Central memory CD4-positive, alpha-beta T cell (primary cell): ENCODE data around the gene SLC34A3.

ENCODE experiments used
- DNase-seq: peaks from one replicate; pipeline ENCODE4 v3.0.0; 2022

SLC34A3 gene

GRCh38 chr9:137218754-137219271 is 11.9 kb upstream of the SLC34A3 start:
- no peak for DNase-seq

DNA sequence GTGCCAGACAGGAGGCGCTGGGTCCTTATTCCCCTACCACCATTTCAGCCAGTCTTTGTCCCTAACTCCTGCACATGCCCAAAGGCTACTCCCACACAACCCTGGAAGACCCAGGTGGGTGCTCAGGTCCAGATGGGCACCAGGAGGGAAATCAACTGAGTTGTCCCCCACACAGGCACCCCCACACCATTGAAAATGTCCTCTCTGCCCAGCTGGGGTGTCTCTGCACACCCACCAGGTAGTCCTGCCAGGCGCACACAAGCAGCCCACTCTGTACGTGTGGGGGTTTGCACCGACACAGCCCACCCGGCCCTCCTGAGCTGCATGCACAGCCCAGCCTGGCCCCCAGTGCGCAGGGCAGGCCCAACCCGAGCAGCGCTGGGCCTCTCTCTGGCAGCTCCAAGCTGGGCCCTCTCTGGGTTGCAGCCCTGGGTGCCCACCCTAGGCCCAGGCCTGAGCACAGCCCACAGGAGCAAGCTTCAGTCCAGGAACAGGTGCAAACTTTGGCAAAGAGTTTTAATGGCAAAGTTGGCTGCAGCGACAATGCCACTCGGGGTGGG is 10.9 kb upstream of the SLC34A3 start:
- no peak for DNase-seq

- DNase-seq = no peak
Observed at GRCh38 chr9:137220317-137221094, 10.2 kb upstream of the SLC34A3 start.

- no peak for DNase-seq
Observed at GRCh38 chr9:137221095-137221505, 9.6 kb upstream of the SLC34A3 start.

DNA sequence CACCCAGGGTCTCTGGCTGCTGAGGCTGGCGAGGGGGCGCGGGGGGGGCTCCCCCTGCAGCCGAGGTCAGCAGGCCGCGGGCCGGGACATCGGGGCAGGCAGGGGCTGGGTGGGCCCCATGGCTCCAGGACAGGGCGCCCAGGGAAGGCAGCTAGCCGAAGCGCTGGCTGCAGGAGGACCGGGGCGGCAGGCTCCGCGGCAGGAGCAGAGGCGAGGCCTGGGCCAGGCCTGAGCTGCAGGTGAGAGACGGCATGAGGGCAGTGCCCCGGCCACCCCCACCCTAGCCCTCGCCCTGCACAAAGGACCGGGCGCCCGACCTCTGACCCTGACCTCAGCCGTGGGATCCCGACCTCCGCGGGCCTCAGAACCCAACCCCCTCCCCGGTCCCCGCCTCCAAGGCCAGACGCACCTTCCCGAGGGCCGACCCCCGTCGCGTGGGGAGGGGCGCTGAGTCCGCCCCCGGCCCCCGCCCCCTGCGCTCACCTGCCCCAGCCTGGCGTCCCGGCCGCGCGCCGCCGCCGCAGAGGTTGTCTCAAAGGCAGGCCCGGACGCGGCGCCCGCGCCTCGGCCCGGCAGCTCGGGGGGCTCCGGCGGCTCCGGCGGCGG is 9.1 kb upstream of the SLC34A3 start:
- no peak for DNase-seq

- DNase-seq = no peak
Observed at GRCh38 chr9:137222190-137223077, 8.3 kb upstream of the SLC34A3 start, which contains the start of gene RNF208. TSS of gene RNF208 (minus strand) at chr9:137222240. CDS start at chr9:137221212, 1,028 bp downstream.

DNA sequence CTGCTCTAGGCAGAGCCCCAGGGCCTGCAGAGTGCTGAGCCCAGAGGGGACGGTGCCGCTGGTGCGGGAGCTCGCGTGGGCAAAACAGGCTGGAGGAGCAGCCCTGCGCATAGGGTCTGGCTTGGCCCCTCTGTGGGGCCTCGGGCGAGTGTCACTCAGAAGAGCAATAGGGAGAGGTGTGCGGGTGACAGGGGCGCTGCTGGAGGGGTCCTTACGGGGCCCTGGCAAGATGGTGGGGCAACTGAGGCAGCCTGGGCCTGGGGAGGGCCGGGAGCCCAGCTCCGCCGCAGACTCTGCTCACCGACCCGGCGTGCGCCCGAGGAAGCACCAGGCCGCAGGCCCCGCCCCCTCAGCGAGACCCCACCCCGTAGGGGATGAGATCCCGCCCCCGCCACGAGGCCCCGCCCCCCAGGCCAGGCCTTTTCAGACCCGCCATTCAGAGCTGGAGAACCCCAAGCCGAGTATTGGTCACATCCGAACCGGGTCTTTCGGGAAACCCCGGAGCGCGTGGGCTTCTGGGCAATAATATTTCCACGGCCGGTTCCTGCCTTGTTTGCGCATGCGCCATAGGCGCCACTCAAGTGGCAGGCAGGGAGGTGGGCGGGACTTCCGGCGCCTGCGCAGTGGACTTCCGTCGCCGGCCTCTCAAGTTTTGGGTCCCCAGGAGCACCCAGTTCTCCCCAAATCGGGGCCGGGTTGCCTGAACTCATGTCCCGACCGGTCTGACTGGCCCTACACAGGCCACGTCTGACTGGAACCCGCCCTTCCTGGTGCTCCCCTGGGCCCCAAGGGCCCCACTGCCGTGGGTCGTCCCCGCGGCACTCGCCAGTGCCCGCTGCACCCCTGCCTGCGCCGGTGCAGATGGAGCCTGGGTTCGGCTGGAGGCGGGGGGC is 7.4 kb upstream of the SLC34A3 start:
- DNase-seq = peak; percentile 99

- DNase-seq = no peak
Observed at GRCh38 chr9:137224830-137225694, 5.6 kb upstream of the SLC34A3 start, which contains the start of gene CYSRT1. TSS of gene CYSRT1 (plus strand) at chr9:137225174. CDS start at chr9:137225622, 448 bp downstream.

- DNase-seq = no peak
Observed at GRCh38 chr9:137225699-137226331, 4.9 kb upstream of the SLC34A3 start.

DNA sequence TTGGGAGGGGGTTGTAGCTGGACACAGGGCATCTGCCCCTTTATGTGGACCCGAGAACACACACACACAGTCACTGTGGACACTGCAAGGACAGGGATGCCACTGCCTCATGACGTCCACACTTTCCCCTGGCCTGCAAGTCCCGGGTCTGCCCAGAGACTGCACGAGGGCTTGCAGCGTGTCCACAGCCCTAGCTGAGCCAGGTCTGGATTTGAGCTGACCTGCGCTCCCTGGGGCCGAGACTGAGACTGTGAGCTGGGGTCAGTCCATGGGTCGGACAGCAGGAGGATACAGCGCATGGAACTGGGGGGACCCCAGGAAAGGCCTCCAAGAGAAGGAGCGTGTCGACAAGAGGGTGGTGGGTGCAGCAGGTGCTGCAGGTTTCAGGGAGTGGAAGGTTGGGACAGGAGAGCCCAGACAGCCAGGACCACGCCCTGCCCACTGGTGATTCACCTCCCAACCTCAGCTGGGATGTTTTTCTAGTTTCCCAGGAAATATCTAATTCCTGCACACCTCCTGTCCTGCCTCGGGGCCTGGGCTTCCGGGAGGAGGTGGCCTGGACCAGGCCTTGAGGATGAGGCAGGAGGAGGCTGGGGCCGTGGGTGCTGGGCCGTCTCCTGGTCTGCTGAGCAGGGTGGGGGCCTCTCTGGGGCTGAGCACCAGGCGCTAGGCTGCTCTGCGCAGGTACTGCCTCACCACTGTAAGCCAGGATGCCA is 4.2 kb upstream of the SLC34A3 start:
- DNase-seq = no peak

GRCh38 chr9:137227054-137227852 is 3.4 kb upstream of the SLC34A3 start, which contains the start of gene RNF224:
TSS of gene RNF224 (plus strand) at chr9:137227502. CDS start at chr9:137228336, 834 bp downstream.
- peak; percentile 70 for DNase-seq

GRCh38 chr9:137227853-137228505 is 2.7 kb upstream of the SLC34A3 start:
- no peak for DNase-seq

DNA sequence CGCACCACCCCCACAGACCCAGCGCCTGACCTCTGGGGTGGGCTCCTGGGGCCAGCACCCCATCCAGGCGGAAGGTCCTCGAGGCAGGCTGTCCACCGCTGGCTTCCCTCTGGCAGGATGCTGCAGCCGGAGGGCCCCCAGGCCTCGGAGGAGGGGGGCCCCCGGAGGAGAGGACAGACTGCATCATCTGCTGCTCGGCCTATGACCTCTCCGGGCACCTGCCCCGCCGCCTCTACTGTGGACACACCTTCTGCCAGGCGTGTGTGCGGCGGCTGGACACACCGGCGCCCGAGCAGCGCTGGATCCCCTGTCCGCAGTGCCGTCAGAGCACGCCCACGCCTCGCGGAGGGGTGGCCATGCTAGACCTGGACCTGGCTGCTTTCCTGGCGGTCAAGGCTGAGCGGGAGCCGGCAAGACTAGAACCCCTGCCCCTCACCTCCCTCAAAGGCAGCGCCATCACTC is 2.2 kb upstream of the SLC34A3 start:
- DNase-seq = no peak

DNA sequence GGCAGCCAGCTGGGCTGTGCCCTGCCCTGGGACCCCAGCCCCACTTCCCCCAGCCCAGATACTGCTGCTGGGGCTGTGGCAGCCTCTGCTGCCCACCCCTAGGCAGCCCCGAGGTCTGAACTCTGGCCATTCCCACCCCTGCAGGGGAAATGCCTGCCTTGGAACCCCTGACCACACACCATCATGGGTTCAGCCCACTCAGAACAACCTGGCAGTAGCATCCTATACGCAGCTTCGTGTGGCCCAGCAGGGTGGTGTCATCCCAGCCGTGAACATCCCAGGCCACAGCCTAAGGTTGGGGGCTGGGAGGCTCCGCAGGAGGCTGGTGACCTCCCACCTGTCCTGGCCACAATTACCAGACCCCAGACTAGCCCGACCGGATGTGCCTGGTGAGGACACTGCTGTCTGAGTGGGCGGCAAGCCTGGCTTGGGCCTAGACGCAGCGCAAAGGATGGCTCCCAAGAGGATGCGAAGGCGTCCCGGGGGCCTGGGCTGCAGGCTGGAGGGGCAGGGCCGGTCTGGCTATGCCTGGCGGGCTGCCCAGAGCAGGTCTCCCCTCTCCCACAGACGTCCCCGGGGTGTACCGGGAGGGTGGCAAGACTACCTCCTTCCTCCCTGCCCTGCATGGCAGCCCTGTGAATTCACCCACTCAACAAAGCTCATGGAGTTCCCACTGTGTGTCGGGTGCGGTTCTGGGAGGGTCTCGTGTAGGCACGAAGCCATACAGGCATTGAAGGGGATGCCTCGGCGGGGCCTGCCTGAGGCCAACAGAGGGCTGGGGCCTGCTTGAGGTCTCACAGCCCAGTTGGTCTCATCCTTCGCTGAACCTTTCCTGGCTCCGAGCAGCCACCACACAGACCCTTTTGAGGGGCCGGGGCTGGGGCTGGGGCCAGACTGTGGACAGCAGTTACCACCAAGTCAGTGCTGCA is 1.5 kb upstream of the SLC34A3 start:
- no peak for DNase-seq

- DNase-seq = no peak
Observed at GRCh38 chr9:137229903-137230704, 597 bp upstream of the SLC34A3 start.
